Adrenal gland (tissue), 12 donors: Measurements from ENCODE around the gene SLC51B. TPM values are rescaled to one million over a fixed set of nuclear protein-coding genes. Genes with fewer than 3 reads are reported as not detected.
"Not testable (repeated sequence)": the region's sequence is repeated elsewhere in the genome, so short reads cannot be mapped to it uniquely, and the experiment has no call there.

ENCODE experiments used
- DNase-seq, 7 donors: peaks; one replicate each; pipeline ENCODE4 v3.0.0-alpha.2; 2019 to 2020
- H3K27ac ChIP-seq, 5 donors: fragments of 200-600 bp; sonication (generic) in 4 of 5; 1 replicate in 3 of 5; 2 replicates in 2 of 5; pipeline versions ENCODE4 v1.5.1 to v1.8.0; 2016 to 2020; ENCODE audit warnings: mild to moderate bottlenecking in 1 of 5
- H3K27me3 ChIP-seq: fragments of 200-600 bp; 2 replicates; pipeline ENCODE4 v1.8.0; 2021
- H3K36me3 ChIP-seq, 2 donors: fragments of 200-600 bp; replicated peaks in 1 of 2; 1 replicate in 1 of 2; 2 replicates in 1 of 2; pipeline versions ENCODE4 v1.5.1 to v1.8.0; 2018 to 2022
- H3K4me1 ChIP-seq, 2 donors: fragments of 200-600 bp; replicated peaks in 1 of 2; 1 replicate in 1 of 2; 2 replicates in 1 of 2; pipeline versions ENCODE4 v1.5.1 to v1.8.0; 2018 to 2021
- H3K4me3 ChIP-seq, 4 donors: fragments of 200-600 bp; sonication (generic) in 3 of 4; one replicate each; pipeline ENCODE4 v1.5.1; 2016 to 2018
- H3K9me3 ChIP-seq, 3 donors: fragments of 200-600 bp; sonication (generic) in 1 of 3; replicated peaks in 1 of 3; 1 replicate in 2 of 3; 2 replicates in 1 of 3; pipeline versions ENCODE4 v1.5.1 to v1.8.0; 2016 to 2021
- CTCF ChIP-seq, 6 experiments: fragments of 450-650 bp in 4 of 6; fragments of 200-600 bp in 2 of 6; sonication (generic) in 1 of 6; IDR thresholded peaks; 1 replicate in 5 of 6; 2 replicates in 1 of 6; pipeline versions ENCODE4 v1.5.1 to v1.8.0; 2016 to 2021; ENCODE audit warnings: antibody characterized with exemption in 6 of 6, mild to moderate bottlenecking in 2 of 6, moderate library complexity in 1 of 6
- POLR2A ChIP-seq, 2 donors: fragments of 450-650 bp; IDR thresholded peaks; one replicate each; pipeline ENCODE4 v1.6.1; 2017; ENCODE audit warnings: antibody characterized with exemption in 2 of 2, mild to moderate bottlenecking in 2 of 2, moderate library complexity in 1 of 2
- WGBS, 4 donors: extraction: QIAGEN DNeasy Blood & Tissue Kit in 2 of 4; methylation state at CpG; one replicate each; pipeline versions ENCODE4 v1.1.5 to v1.1.7; 2013 to 2017; 5-methylcytosine and 5-hydroxymethylcytosine counted together
- intact Hi-C, 2 donors: fragments of 100-400 bp; cut with DNase I; formaldehyde crosslinking; loops; one replicate each; pipeline versions ENCODE4 v1.14.1 to v1.15.0; 2022 to 2023
- polyA plus RNA-seq, 3 donors: library from polyadenylated mRNA; stranded (reverse); fragments of 200-250 nt in 2 of 3; fragments of 350-450 nt in 1 of 3; fragmentation: Illumina TruSeq in 1 of 3; extraction: RNeasy Lipid Tissue Mini Kit (QIAGEN cat#74804) in 1 of 3; gene quantifications; one replicate each; pipeline ENCODE4 v1.2.3, GENCODE V29; 2013 to 2014
- total RNA-seq, 9 donors: library from RNA; depleted of rRNA in 4 of 9; stranded (reverse); fragments of >200 nt in 4 of 9; fragments of 120-200 nt in 1 of 9; fragmentation: NEBNext Ultra II Directional in 1 of 9; extraction: Animal tissue kit (Norgen Biotek cat#: 25700) in 1 of 9; gene quantifications; one replicate each; pipeline versions ENCODE4 v1.1.0 to v1.2.4, GENCODE V29; 2013 to 2023
- donor health status: healthy with polysubstance abuse.
- donor health status: Bipolar disorder and iron deficiency.
- donor health status: DM: yes; HTN: yes; CAD: no.
- donor health status: DM: no; HTN: no; CAD: no.
- donor health status: DM: no; HTN: no; CAD: no.
- donor health status: DM: yes; HTN: yes; CAD: no.

The SLC51B gene
- total and polyA plus RNA-seq, 12 donors, result 0.32 to 3.1 (median 0.69) TPM; not detected in 3

- no peaks in the 10 kb centered on the region for H3K9me3 ChIP-seq
- H3K27me3 ChIP-seq, result no peaks in the 10 kb centered on the region
- H3K27ac ChIP-seq, result no peak overlapping the region
- whole genome bisulfite sequencing, 4 donors, result 81 to 87% (median 85%) methylated on average over 2 of the region's 2 CpGs
- TF ChIP-seq CTCF (IDR thresholded peaks at IDR 0.05) (no peak), POLR2A (IDR thresholded peaks at IDR 0.05) (no peak)
- intact Hi-C loops, result loop anchor here in 1 of 2 donors (10.0 kb wide), 1 partner anchor 53 kb away; no protein-coding TSS in a partner anchor
- no peak overlapping the region for H3K4me3 ChIP-seq
- H3K36me3 ChIP-seq, result no peaks in the 10 kb centered on the region
- no peak for DNase-seq
- H3K4me1 ChIP-seq, result peaks cover 0 to 7% of the 10 kb centered on the region in 2 donors
These were observed 3.4 kb upstream of the SLC51B start for GRCh38 chr15:65041787-65042186.

GRCh38 chr15:65042776-65043327 lies 2.3 kb upstream of the SLC51B start:
- no peak overlapping the region for H3K27ac ChIP-seq
- peaks cover 0 to 7% of the 10 kb centered on the region in 2 donors for H3K4me1 ChIP-seq
- no peaks in the 10 kb centered on the region for H3K36me3 ChIP-seq
- WGBS, 4 donors, result 54 to 88% (median 66%) methylated on average over 4 of the region's 4 CpGs
- peak in 1 of 7 donors; percentile 33 for DNase-seq
- intact Hi-C loops, result loop anchor here in 1 of 2 donors (10.0 kb wide), 1 partner anchor 52 kb away; no protein-coding TSS in a partner anchor
- H3K9me3 ChIP-seq, result no peaks in the 10 kb centered on the region
- TF ChIP-seq POLR2A (IDR thresholded peaks at IDR 0.05) (no peak), CTCF (IDR thresholded peaks at IDR 0.05) (no peak)
- H3K4me3 ChIP-seq, result no peak overlapping the region
- H3K27me3 ChIP-seq, result no peaks in the 10 kb centered on the region

- 67 to 91% (median 87%) methylated on average over 5 of the region's 5 CpGs for WGBS, 4 donors
- H3K4me3 ChIP-seq, H3K36me3 ChIP-seq, H3K9me3 ChIP-seq, H3K27ac ChIP-seq, H3K4me1 ChIP-seq, H3K27me3 ChIP-seq: not testable (repeated sequence)
- peak in 1 of 7 donors; percentile 45 for DNase-seq
- intact Hi-C loops, result loop anchor here in 1 of 2 donors (10.0 kb wide), 1 partner anchor 51 kb away; no protein-coding TSS in a partner anchor
These were observed 969 bp upstream of the SLC51B start for GRCh38 chr15:65044218-65044617.

- Histone ChIP-seq H3K27ac (no peak overlapping the region), H3K9me3 (no peaks in the 10 kb centered on the region), H3K27me3 (no peaks in the 10 kb centered on the region), H3K36me3 (no peaks in the 10 kb centered on the region), H3K4me3 (no peak overlapping the region), H3K4me1 (peaks cover 0 to 17% of the 10 kb centered on the region in 2 donors)
- intact Hi-C loops, result loop anchor here in 1 of 2 donors (10.0 kb wide), 1 partner anchor 47 kb away; no protein-coding TSS in a partner anchor
- DNase-seq, result no peak
- WGBS, 4 donors, result 72 to 74% (median 72%) methylated on average over 2 of the region's 2 CpGs
- no peak for TF ChIP-seq CTCF (IDR thresholded peaks at IDR 0.05)
- TF ChIP-seq POLR2A (IDR thresholded peaks at IDR 0.05), result no peak
These were observed 3.1 kb downstream of the SLC51B start for GRCh38 chr15:65048241-65048640.

- H3K4me3 ChIP-seq, result peak overlapping the region in 1 of 4 donors; percentile 34
- intact Hi-C loops, result loop anchor here in 1 of 2 donors (10.0 kb wide), 1 partner anchor 45 kb away; no protein-coding TSS in a partner anchor
- H3K36me3 ChIP-seq, result no peaks in the 10 kb centered on the region
- WGBS, 4 donors, result 0 to 4% (median 2%) methylated on average over 8 to 19 of the region's 19 CpGs
- H3K4me1 ChIP-seq, result peaks cover 0 to 17% of the 10 kb centered on the region in 2 donors
- no peaks in the 10 kb centered on the region for H3K9me3 ChIP-seq
- no peaks in the 10 kb centered on the region for H3K27me3 ChIP-seq
- no peak overlapping the region for H3K27ac ChIP-seq
- TF ChIP-seq CTCF (IDR thresholded peaks at IDR 0.05) (no peak), POLR2A (IDR thresholded peaks at IDR 0.05) (no peak)
- DNase-seq, result peak; percentile 87 to 98 (median 94)
These were observed 4.2 kb downstream of the SLC51B start for GRCh38 chr15:65049418-65049840.
